ENCODE results near the gene B4GALT1.
"Not testable (repeated sequence)": the region's sequence is repeated elsewhere in the genome, so short reads cannot be mapped to it uniquely, and the experiment has no call there.

Gene B4GALT1

GRCh38 chr9:33101104-33101951, 65.8 kb downstream of the B4GALT1 start:
- DNase-seq (ENCODE audit: low spot score), result peak; percentile 72

DNA sequence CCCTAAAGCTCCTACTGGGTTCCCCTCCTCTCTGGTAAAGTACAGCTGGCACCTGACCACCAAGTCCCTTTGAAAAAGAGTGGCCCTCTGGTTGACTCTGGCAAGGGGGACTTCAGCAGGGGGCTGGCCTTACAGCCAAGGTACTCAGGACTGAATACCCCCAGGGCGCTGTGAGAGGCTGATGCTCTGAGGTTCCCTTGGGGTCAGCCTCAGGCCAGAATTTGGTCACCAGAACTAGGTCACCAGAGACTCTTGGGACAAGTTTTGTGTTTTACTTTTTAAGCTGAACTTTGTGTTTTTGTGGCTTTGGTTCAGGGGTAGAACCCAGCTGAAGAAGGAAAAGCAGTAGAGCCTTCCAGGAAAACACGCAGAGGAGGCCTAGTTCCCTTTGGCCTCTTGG, 67.4 kb downstream of the B4GALT1 start:
- no peak for DNase-seq (ENCODE audit: low spot score)

DNA sequence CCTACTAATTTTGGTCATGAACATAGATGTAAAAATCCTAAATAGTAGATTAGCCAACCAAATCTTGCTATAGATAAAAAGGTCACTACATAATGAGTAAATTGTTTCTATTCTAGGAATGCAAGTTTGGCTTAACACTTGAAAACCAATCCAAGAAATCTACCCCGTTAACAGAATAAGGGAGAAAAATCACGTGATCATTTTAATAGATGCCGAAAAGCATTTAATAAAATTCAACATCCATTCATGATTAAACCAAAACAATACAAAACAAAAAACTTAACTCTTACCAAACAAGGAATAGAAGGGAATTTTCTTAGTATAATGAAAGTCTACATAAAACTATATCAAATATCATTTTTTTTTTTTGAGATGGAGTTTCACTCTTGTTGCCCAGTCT, 69.9 kb downstream of the B4GALT1 start:
- DNase-seq (ENCODE audit: low spot score), result no peak

- DNase-seq (ENCODE audit: low spot score), result no peak
Measured at GRCh38 chr9:33092634-33093033, 74.5 kb downstream of the B4GALT1 start.

- DNase-seq (ENCODE audit: low spot score), result not testable (repeated sequence)
Measured at GRCh38 chr9:33085672-33086071, 81.5 kb downstream of the B4GALT1 start.

- DNase-seq (ENCODE audit: low spot score), result no peak
Measured at GRCh38 chr9:33082538-33083326, 84.4 kb downstream of the B4GALT1 start.

GRCh38 chr9:33082128-33082527, 85.0 kb downstream of the B4GALT1 start:
- DNase-seq (ENCODE audit: low spot score), result no peak

GRCh38 chr9:33081128-33081851, 85.8 kb downstream of the B4GALT1 start:
- DNase-seq (ENCODE audit: low spot score), result peak; percentile 83

DNA sequence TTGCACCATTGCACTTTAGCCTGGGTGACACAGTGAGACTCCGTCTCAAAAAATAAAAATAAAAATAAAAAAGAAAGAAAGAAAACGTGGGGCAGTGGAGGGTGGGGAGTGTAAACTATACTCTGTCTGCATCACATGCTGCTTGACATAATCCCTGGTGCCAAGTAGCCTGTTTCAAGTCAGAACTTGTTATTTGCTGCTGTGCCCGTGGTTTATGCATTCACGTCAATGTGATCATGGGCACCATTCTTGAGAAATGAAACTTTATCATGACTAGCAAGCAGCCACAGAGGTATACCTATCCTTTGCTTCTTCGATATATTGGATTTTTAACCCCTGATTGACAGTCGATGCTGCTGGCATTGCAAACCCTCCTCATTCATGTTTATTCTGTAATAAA, 86.6 kb downstream of the B4GALT1 start:
- no peak for DNase-seq (ENCODE audit: low spot score)

- DNase-seq (ENCODE audit: low spot score), result peak; percentile 96
Measured at GRCh38 chr9:33076046-33077004, 90.8 kb downstream of the B4GALT1 start, which contains the start of gene SMU1. SMU1 (minus strand) TSS chr9:33076674; CDS start chr9:33076608, 66 bp downstream.

DNA sequence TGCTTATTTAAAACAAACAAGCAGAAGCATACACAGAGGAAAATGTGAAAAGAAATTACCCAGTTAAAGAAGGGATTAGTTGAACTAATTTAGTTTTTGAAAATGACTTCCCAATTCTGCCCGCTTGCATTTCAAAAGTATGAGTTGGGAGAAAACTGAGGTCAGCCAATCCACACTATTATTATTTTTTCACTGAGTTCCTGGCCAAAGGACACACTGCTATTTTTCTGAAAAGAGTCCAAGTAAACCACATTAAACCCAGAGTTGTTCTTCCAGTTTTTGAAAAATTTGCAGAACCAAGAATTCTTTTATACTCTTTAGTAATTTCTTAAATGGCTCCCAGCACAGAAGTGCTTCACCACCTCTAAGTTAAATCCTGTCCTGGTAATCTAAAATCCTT, 98.1 kb downstream of the B4GALT1 start:
- DNase-seq (ENCODE audit: low spot score), result no peak

- DNase-seq (ENCODE audit: low spot score), result no peak
Measured at GRCh38 chr9:33065157-33066076, 101.7 kb downstream of the B4GALT1 start.
